SK-N-SH (cell line): ENCODE data around the gene SMKR1. TPM values are rescaled to one million over a fixed set of nuclear protein-coding genes. Genes with fewer than 3 reads are reported as not detected.

Source experiments
- CTCF ChIA-PET: fragments of 300-600, 350-600 bp; formaldehyde crosslinking; extraction: SDS; loops from one replicate; lab custom pipeline; 2021; lab: Yijun Ruan, JAX
- POLR2A ChIA-PET: fragments of 350-600 bp; sonication (Branson Sonifier 250); formaldehyde crosslinking; extraction: SDS; loops from one replicate; lab custom pipeline; 2020; ENCODE audit warnings: antibody characterized with exemption, inconsistent platforms; lab: Yijun Ruan, JAX
- DNase-seq: peaks from one replicate; pipeline ENCODE4 v3.0.0; 2012
- H2AFZ ChIP-seq: fragments of 200-600 bp; sonication (generic); 2 replicates; pipeline ENCODE4 v1.8.1; 2016; ENCODE audit warnings: antibody characterized with exemption, mild to moderate bottlenecking, low read depth
- H3F3A ChIP-seq: fragments of 200-600 bp; sonication (generic); replicated peaks from 2 replicates; pipeline ENCODE3; 2016; ENCODE audit warnings: antibody characterized with exemption, mild to moderate bottlenecking; ENCODE audit not compliant: insufficient read depth
- H3K27ac ChIP-seq, 2 experiments: fragments of 200-500 bp in 1 of 2; fragments of 200-600 bp in 1 of 2; sonication (Bioruptor generic) in 1 of 2; sonication (generic), shearing (Covaris generic) in 1 of 2; 2 replicates each; pipeline versions ENCODE4 v1.5.1 to v1.6.1; 2014 to 2016; ENCODE audit warnings: low read depth in 2 of 2, inconsistent platforms in 1 of 2, low read length in 1 of 2, mild to moderate bottlenecking in 1 of 2, mixed read lengths in 1 of 2
- H3K27me3 ChIP-seq: fragments of 200-600 bp; sonication (generic), shearing (Covaris generic); 2 replicates; pipeline ENCODE4 v1.6.1; 2016; ENCODE audit warnings: mixed run types; ENCODE audit not compliant: insufficient read depth
- H3K36me3 ChIP-seq, 2 experiments: fragments of 200-500 bp in 1 of 2; fragments of 200-600 bp in 1 of 2; sonication (Bioruptor generic) in 1 of 2; sonication (generic) in 1 of 2; replicated peaks in 1 of 2; 2 replicates each; pipeline versions ENCODE3 to v1.5.1; 2014 to 2016; ENCODE audit warnings: low read length in 1 of 2, mild to moderate bottlenecking in 1 of 2; ENCODE audit not compliant: insufficient read depth in 2 of 2, control insufficient read depth in 1 of 2
- H3K4me1 ChIP-seq, 2 experiments: fragments of 200-500 bp in 1 of 2; fragments of 200-600 bp in 1 of 2; sonication (Bioruptor generic) in 1 of 2; sonication (generic), shearing (Covaris generic) in 1 of 2; 2 replicates each; pipeline versions ENCODE4 v1.5.1 to v1.6.1; 2014 to 2016; ENCODE audit warnings: low read depth in 1 of 2, low read length in 1 of 2, mixed run types in 1 of 2; ENCODE audit not compliant: insufficient read depth in 2 of 2, control insufficient read depth in 1 of 2
- H3K4me2 ChIP-seq: fragments of 200-600 bp; sonication (generic), shearing (Covaris generic); 2 replicates; pipeline ENCODE4 v1.6.1; 2017; ENCODE audit warnings: mixed run types
- H3K4me3 ChIP-seq, 2 experiments: fragments of 200-500 bp in 1 of 2; fragments of 200-600 bp in 1 of 2; sonication (Bioruptor generic) in 1 of 2; sonication (generic), shearing (Covaris generic) in 1 of 2; 2 replicates each; pipeline versions ENCODE4 v1.5.1 to v1.8.1; 2014 to 2016; ENCODE audit warnings: low read depth in 2 of 2, inconsistent platforms in 1 of 2, low read length in 1 of 2, mild to moderate bottlenecking in 1 of 2, mixed read lengths in 1 of 2, moderate library complexity in 1 of 2
- H3K79me2 ChIP-seq: fragments of 200-600 bp; sonication (generic); 2 replicates; pipeline ENCODE4 v1.8.1; 2017; ENCODE audit warnings: mild to moderate bottlenecking; ENCODE audit not compliant: insufficient read depth
- H3K9ac ChIP-seq: fragments of 200-600 bp; sonication (generic); 2 replicates; pipeline ENCODE4 v1.6.1; 2017; ENCODE audit warnings: mixed run types
- H3K9me2 ChIP-seq: fragments of 200-600 bp; sonication (generic); 2 replicates; pipeline ENCODE4 v1.6.1; 2017; ENCODE audit warnings: mixed run types
- H3K9me3 ChIP-seq: fragments of 200-600 bp; sonication (generic); 2 replicates; pipeline ENCODE4 v1.6.1; 2017; ENCODE audit warnings: mixed run types, mild to moderate bottlenecking, moderate library complexity
- H4K20me1 ChIP-seq: fragments of 200-600 bp; sonication (generic); 2 replicates; pipeline ENCODE4 v1.6.1; 2017; ENCODE audit warnings: mild to moderate bottlenecking, mixed run types; ENCODE audit not compliant: insufficient read depth
- CTCF ChIP-seq: fragments of 200-600 bp; sonication (generic); IDR thresholded peaks from 2 replicates; pipeline ENCODE4 v1.6.1; 2017; ENCODE audit warnings: antibody characterized with exemption, mild to moderate bottlenecking, moderate library complexity
- ELF1 ChIP-seq: IDR thresholded peaks from 2 replicates; pipeline ENCODE4 v1.4.0; 2012
- EP300 ChIP-seq, 2 experiments: IDR thresholded peaks; 2 replicates each; pipeline versions ENCODE4 v1.4.0 to v1.6.1; 2012; ENCODE audit warnings: borderline replicate concordance in 1 of 2, low read depth in 1 of 2, low read length in 1 of 2
- EZH2phosphoT487 ChIP-seq: fragments of 200-600 bp; sonication (generic); IDR thresholded peaks from 2 replicates; pipeline ENCODE4 v1.6.1; 2017; ENCODE audit warnings: low read depth, mixed run types, mild to moderate bottlenecking, antibody characterized with exemption, moderate library complexity, borderline replicate concordance
- FOSL2 ChIP-seq: IDR thresholded peaks from 2 replicates; pipeline ENCODE4 v1.4.0; 2012; ENCODE audit warnings: low read depth, mild to moderate bottlenecking, moderate library complexity, borderline replicate concordance
- GABPA ChIP-seq: IDR thresholded peaks from 2 replicates; pipeline ENCODE4 v1.4.0; 2012; ENCODE audit warnings: low read depth, mild to moderate bottlenecking
- GATA2 ChIP-seq: sonication (generic); formaldehyde crosslinking; IDR thresholded peaks from 2 replicates; pipeline ENCODE4 v1.5.0; 2020; ENCODE audit warnings: mild to moderate bottlenecking, missing genetic modification reagents
- MXI1 ChIP-seq: IDR thresholded peaks from 2 replicates; pipeline ENCODE4 v1.6.1; 2012; ENCODE audit warnings: mild to moderate bottlenecking, low read depth, low read length, improper control_type of control experiment
- NRF1 ChIP-seq: IDR thresholded peaks from 2 replicates; pipeline ENCODE4 v1.6.1; 2012; ENCODE audit warnings: low read depth, mild to moderate bottlenecking, low read length
- POLR2AphosphoS5 ChIP-seq: IDR thresholded peaks from 2 replicates; pipeline ENCODE4 v1.6.1; 2012; ENCODE audit warnings: low read depth, low read length
- RCOR1 ChIP-seq: fragments of 150-350 bp; IDR thresholded peaks from 2 replicates; pipeline ENCODE4 v1.6.1; 2017; ENCODE audit warnings: antibody characterized with exemption, low read length
- REST ChIP-seq: IDR thresholded peaks from 2 replicates; pipeline ENCODE4 v1.6.1; 2012; ENCODE audit warnings: mild to moderate bottlenecking, low read depth, low read length, moderate library complexity
- SIN3A ChIP-seq: IDR thresholded peaks from 2 replicates; pipeline ENCODE4 v1.6.1; 2012; ENCODE audit warnings: low read depth, mild to moderate bottlenecking, low read length, moderate library complexity, borderline replicate concordance
- SMC3 ChIP-seq: IDR thresholded peaks from 2 replicates; pipeline ENCODE4 v1.6.1; 2012; ENCODE audit warnings: low read depth, low read length, improper control_type of control experiment
- TEAD4 ChIP-seq: IDR thresholded peaks from 2 replicates; pipeline ENCODE4 v1.4.0; 2012; ENCODE audit warnings: mild to moderate bottlenecking, borderline replicate concordance; ENCODE audit not compliant: insufficient read depth
- USF1 ChIP-seq: IDR thresholded peaks from 2 replicates; pipeline ENCODE4 v1.4.0; 2012; ENCODE audit warnings: low read depth, borderline replicate concordance
- YY1 ChIP-seq: IDR thresholded peaks from 2 replicates; pipeline ENCODE4 v1.4.0; 2012; ENCODE audit warnings: low read depth, mild to moderate bottlenecking
- WGBS: methylation state at CpG from one replicate; pipeline ENCODE4 v1.1.6; 2017; ENCODE audit warnings: low lambda C conversion rate; 5-methylcytosine and 5-hydroxymethylcytosine counted together
- polyA plus RNA-seq, 3 experiments: library from polyadenylated mRNA; depleted of rRNA; stranded (reverse); fragments of >200 nt; gene quantifications; 2 replicates each; pipeline ENCODE4 v1.2.3, GENCODE V29; 2012

SMKR1 gene
- polyA plus RNA-seq, 1 of the 3 experiments (the other 2 are of a cell fraction), result 8.1 TPM

- Histone ChIP-seq H4K20me1 (no peaks in the 10 kb centered on the region), H3F3A (no peaks in the 10 kb centered on the region), H3K9me3 (no peaks in the 10 kb centered on the region), H3K27ac (no peak overlapping the region), H3K27me3 (no peaks in the 10 kb centered on the region), H3K9ac (no peak overlapping the region), H2AFZ (no peak overlapping the region), H3K4me3 (no peak overlapping the region), H3K9me2 (no peaks in the 10 kb centered on the region), H3K4me2 (no peak overlapping the region), H3K79me2 (no peaks in the 10 kb centered on the region), H3K36me3 (no peaks in the 10 kb centered on the region), H3K4me1 (peaks cover 0 to 9% of the 10 kb centered on the region in 2 experiments; a peak in 1 of 4 replicates)
- 94% methylated on average over 11 of the region's 11 CpGs for WGBS
- TF ChIP-seq SMC3, result no peak
- TF ChIP-seq YY1, result no peak
- TF ChIP-seq USF1, result no peak
- no peak for TF ChIP-seq EP300 (IDR thresholded peaks at IDR 0.05; ENCODE audit: borderline replicate concordance in 1 of 2, low read depth in 1 of 2, low read length in 1 of 2)
- no peak for TF ChIP-seq REST
- no peak for TF ChIP-seq EZH2phosphoT487
- no peak for TF ChIP-seq ELF1
- TF ChIP-seq MXI1, result no peak
- no peak for TF ChIP-seq CTCF
- TF ChIP-seq SIN3A, result no peak
- no peak for TF ChIP-seq GABPA
- no peak for TF ChIP-seq RCOR1
- no peak for TF ChIP-seq POLR2AphosphoS5
- no peak for TF ChIP-seq GATA2 (CRISPR knock-in tag)
- TF ChIP-seq NRF1, result no peak
- TF ChIP-seq TEAD4, result no peak
- TF ChIP-seq FOSL2, result no peak
- ChIA-PET CTCF (interaction anchor here (0.7 kb wide), 1 partner anchor 1747 kb away, joined by 3 read pairs; no protein-coding TSS in a partner anchor), POLR2A (no interaction called here)
- no peak for DNase-seq
Measured at GRCh38 chr7:129531721-129532120, 29.4 kb downstream of the SMKR1 start.
